GM19351 (cell line): ENCODE results near the gene MNT.
A peak's percentile ranks its signal among the peaks of the same experiment; 100 is the strongest.

ENCODE experiments used
- ATAC-seq: cut with Tn5 transposase; IDR thresholded peaks from one replicate; pipeline ENCODE4 v1.9.1; 2021; ENCODE audit warnings: mild to moderate bottlenecking, moderate library complexity; ENCODE audit not compliant: unreplicated experiment

Gene MNT

DNA sequence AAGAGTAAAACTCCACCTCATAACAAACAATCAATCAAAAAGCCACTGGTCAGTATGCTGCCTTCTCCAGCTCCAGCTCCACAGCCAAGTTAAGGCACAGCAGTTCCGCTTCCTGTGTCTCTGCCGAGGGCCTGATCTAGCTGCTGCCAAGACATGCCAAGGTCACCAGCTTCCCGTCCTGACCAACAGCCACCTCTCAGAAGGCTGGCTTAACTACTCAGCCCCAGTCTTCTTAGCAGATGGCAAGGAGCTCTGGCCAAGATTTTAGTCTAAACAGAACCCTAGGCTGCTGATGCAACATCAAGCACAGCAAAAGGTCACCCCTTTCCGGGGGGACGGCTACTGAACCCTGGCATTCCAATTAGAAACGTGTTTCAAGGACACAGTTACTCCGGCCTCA, 17.7 kb upstream of the MNT start:
- ATAC-seq, result no peak

DNA sequence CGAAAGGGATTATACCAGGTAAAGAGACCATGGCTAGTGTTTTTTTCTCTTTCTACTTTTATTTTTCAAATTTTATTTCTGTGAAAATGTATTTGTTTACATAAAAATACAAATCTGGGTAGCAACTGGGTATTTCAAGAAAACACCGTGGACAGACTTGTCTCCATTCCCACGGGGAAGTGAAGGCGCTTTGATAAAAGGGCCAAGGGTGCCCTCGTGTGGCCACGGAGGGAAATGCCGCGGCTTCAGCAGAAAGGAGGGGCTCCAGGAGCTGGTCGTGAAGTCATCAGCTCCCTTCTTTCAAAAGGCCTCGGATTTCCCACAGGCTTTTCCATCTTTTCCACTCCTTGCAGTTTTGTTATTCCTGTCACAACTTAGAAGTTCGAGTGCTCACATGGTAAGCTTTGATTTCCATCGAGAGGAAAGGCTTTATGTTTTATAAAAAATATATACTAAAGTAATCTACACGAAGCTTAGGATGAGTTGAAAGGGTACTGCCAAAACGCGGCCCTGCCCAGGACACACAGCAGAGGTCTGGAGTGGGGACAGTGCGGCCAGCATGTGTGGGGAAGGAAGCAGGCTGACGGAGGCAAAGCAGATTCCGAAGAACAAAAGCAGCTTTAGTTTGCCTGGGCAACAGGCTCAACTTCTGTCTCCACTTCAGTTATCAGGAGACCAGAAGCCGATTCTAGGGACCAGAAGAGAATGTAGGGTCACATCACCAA, 15.3 kb upstream of the MNT start:
- ATAC-seq, result no peak

DNA sequence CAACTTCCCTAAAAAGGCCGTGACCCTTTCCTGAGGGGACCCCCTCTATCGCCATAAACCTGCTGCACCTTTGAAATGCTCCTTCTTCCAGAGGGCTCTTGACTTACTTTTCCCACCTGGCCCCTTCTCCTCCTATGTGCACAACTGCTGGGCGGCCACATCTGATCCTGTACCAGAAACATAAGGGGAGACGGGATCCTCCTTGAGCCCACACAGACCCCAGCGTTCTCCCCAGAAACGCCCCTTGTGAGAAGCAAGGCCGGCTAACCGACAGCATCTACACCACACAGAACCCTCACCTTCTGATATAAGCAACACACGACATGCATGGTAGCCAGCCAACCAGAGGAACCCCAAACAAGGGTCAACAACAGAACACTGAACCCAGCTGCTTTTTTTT, 14.2 kb upstream of the MNT start:
- no peak for ATAC-seq

DNA sequence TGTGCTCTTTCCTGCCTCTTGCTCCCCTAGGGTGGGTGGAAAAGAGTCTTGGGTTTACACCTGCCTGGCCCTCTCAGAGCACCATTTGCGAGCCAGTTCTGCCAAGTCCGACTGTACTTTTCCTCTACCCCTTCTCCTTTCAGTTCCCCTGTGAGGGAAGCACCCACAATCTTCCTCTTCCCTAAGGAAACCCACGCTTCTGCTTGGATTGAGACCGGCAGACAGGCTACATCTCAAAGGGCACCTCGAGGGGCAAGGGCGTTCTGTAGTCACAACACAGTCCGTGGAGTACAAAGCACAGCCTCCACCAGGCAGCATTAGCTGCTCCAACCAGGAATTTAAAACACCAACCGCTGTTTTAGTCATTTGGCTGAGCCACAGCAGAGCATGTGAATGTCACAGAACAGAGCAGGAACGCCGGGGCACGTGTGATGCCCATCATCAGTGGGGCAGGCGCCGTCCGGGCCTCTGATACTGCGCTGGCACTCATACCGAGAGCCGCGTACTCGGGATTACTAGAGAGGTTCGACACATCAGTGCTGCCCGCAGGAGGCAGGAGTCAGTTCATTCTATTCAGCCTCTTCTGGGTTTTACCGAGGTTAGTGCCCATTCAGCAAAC, 13.7 kb upstream of the MNT start:
- ATAC-seq, result no peak

DNA sequence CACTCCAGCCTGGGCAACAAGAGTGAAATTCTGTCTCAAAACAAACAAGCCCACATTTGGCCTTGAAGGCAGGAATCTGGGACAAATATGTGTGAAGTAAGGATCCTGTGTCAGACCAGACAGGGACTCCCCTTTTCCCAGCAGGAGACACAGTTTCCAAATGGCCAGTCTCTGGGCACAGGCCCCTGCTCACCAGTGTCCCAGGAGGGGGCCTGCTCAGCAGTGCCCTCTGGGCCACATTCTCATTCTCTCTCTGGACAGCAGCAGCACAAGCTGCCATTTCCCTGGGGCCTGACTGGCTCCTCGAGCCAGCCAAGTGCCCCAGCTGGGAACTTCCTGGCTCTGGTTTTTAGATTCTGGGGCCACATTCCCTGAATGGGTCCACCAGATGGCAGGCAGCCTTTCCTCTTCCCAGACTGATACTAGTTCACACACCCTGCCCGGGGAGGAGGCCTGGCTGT, 11.7 kb upstream of the MNT start:
- ATAC-seq, result no peak

DNA sequence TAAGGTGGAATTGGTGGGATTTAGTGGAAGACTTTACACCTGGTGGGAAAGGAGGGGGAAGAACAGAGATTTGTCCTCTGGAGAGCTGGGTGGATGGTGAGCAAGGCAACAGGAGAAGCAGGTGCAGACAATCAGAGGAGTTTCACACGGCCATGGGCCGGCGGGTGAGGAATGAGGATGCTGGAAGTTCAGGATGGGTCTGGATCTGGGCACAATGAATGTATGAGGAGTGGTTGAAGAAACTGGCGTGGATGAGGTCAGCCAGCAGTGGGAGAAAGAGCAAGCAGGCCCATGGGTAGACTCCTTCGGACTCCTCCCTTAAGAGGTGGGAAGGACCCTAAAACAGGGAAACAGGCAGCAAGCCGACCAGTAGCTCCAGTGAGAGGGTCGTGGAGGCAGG, 10.1 kb upstream of the MNT start:
- no peak for ATAC-seq

DNA sequence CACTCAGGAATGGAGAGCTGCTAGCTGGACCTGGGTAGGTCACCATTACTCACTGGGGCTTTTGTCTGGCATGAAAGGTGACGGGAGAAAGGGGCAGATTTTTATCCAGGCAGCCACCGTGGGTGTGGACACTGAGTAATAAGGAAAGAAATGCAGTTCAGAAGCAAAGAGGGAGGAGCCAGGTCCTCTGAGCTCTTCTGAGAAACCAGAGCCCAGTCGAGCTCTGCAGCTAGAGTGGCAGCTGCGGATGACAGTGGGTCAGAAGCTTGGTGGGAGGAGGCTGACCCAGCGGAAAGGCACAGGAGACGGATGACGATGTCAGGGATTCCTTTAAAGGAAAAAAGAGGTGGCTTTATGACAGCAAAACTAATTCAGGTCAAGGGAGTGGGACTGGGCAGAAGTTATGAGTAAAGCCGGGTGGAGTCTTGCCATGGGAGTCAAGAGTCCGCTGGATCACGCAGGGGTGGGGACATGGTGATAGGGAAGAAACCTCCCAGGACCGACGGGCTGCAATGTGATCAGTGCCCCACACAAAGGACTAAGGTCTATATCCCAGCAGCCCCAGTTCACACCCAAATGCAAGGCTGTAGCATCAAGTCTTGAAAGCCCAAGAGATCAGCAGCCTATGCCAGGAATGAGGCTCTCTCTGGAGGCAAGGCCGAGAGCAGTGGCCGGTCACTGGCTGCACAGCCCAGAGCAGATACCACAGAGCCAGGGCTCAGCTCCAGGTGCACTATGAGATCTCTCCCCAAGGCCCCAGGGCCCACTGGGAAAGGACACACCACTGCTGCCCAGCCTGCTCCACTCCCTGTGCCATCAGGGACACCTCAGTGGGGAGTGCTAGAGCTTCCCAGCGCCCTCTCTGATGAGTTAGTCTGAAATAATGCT, 6.3 kb upstream of the MNT start:
- no peak for ATAC-seq

DNA sequence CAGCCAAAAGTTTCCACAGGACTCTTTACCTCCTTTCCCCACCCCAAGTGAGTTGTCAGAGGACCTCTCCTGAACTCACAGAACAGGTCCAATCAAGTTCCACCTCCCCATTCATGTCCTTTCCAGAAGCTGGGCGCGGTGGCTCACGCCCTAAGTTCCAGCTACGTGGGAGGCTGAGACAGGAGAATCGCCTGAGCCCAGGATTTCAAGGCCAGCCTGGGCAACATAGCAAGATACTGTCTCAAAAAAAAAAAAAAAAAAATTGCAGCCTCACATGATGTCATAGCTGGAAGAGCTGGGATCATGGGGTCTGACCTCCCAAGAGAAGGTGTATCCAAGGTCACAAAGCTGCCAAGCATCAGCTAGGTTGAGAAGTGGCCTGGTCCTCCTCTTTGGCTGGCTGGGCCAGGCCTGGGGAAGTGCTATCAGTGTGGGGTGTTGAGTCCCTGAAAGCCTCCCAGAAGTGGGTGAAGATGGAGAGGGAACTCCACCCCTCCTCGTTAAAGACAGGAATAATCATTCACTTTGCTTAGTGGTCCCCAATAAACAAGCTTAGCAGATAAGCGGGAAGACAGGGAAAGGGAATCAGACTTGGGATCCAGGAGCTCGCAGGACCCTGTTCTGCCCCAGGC, 5.5 kb upstream of the MNT start:
- no peak for ATAC-seq

DNA sequence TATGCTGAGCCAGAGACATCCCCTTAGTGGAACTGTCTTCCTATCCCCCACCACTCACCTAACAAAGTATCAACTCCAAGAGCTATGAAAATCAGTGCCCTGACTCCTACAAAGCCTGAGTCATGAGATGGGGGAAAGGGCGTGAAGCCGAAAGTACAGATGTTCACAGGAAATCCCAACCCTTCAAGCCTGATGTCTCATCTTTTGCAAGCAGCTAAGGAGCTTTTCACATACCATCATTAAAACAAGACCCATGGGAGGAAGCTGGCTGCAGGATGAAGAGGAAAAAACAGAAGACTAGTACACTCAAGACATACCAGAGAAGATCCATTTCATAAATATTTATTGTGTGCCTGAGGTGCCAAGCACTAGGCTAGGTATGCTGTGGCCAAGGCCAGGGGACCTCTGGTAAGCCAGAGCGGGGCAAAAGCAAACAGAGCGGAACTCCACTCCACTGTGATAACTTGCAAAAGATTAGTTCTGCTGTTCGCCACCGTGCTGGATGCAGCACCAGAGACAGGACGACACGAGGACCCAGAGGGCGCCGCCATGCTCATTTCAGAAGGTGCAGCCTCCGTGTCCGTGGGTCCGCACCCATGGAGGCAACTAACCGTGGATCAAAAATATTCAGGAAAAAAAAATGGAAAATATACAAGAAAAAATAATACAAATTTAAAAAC, 4.5 kb upstream of the MNT start:
- no peak for ATAC-seq

DNA sequence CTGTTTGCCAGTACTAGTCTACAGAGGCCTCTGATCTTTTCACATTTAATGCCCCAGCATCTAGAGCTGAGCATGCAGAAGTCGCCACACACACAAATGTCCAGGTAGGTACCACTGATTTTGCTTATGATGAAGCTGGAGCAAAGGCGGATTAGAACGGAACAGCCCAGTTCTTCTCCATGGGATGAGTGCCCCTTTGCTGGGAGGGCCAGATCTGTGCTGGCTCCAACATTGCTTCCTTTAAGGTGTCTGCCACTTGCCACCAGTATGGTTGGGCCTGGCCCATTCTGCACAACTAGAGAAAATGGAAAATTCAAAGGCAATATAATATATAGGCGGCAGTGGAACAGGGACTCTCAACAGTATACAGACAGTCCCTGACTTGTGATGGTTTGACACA, 2.2 kb upstream of the MNT start:
- ATAC-seq, result no peak

DNA sequence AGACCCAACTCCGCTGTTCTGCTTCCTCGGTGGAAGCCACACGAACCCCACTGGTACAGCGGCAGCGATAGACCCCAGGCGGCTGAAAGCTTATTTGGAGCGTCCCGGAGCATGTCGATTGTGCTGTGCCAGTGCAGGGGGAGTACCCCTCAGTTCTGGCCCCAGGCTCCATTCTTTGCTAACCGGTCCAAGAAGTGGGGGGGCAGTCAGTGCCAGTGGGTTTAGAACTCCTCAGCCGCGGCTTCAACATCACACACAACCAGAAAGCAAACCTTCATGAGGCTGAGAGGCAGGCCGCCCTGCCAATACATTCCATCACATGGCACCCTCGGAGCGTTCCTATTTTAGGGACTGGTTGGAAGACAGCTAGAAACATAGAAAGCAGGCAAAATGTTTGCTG, 1.7 kb upstream of the MNT start:
- ATAC-seq, result no peak

DNA sequence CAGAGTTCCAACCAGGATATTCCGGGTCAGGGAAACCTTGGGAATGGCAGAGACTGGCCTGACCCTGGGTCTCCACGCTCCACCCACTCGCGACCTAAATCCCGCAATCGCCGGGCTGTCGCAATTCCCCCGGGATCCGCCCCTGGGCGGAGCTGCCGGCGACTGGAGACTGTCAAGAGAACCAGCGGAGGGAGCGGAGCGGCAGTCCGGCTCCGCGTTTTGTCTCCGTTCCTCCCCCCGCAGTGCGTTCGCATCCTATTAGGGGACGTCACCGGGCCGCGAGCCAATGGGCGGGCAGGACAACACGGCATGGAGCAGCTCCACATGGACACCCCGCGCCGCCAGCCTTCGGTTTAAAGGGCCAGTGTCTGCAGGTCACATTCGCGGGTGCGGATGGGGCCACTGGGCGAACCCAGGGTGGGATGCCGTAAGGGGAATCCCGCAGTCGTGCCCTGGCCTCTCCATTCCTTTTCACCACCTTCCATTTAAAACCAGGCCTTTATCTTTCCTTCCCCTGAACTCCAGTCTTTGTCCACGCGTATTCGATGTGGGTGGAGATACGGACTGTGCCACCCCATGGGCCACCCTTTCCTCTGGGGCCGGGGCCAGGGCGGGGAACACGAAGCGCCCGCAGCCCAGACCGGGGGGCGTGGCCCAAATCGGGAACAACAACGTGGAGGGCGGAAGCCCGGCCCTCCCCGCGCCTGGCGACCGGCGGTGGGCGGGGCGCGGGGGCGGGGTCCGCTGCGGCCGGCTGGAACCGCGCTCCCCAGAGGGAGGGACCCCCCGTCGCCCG, 764 bp upstream of the MNT start:
- ATAC-seq, result peak; percentile 53

DNA sequence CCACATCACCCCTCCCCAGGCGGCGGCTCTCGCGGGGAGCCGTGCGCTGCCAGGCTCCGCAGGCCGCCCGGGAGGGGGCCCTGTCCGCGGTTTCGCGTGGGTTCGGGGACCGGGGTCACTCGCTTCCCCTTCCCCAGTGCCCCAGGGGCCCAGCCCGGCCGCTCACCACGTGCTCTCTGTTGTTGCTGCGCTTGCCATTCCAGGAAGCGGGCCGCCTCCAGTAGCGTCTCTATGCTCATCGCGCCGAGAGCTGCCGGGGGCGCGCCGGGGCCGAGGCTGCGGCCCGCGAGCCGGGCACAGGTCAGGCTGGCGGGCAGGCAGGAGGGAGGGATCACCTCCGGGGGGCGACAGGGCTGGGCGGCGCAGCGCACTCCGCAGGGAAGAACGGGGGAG, 390 bp downstream of the MNT start:
- ATAC-seq, result no peak

DNA sequence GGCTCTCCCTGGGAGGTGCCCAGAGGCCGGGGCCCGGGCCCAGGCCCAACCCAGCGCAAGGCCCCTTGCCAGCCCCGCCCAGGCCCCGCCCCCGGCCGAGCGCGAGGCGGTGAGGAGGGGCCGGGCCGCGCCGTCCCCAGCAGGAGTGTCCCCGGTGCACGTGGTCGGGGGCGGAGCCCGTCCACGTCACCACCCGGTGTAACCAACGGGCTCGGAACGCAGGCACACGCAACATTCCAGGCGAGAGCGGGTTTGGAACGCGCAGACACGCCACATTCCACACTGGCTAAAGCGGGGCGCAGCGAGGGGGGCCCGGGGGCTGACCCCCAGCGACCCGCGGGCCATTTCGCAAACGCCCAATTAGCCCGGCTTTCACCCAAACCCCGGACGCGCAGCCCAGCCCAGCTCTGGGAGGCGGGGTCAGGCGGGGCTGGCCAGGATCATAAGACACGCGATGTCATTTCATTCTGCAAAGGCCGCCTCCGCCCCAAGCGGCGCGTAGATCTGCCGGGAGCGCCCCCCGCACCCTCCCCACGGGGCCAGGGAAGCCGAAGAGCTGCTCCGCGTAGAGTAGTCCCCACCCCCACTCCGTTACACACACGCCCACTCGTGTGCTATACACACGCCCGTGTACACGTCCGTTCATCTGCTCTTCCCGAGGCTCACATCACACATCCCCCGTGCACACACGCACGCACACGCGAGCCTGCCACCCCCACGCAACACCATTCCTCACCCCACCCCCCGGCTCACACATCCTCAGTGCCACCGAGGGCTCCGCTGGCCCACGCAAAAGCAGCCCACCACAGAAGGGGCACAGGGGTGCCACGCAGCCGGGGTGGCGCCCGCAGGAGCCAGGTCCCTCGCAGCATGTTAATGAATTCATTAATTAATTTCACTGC, 1.0 kb downstream of the MNT start:
- peak; percentile 45 for ATAC-seq

DNA sequence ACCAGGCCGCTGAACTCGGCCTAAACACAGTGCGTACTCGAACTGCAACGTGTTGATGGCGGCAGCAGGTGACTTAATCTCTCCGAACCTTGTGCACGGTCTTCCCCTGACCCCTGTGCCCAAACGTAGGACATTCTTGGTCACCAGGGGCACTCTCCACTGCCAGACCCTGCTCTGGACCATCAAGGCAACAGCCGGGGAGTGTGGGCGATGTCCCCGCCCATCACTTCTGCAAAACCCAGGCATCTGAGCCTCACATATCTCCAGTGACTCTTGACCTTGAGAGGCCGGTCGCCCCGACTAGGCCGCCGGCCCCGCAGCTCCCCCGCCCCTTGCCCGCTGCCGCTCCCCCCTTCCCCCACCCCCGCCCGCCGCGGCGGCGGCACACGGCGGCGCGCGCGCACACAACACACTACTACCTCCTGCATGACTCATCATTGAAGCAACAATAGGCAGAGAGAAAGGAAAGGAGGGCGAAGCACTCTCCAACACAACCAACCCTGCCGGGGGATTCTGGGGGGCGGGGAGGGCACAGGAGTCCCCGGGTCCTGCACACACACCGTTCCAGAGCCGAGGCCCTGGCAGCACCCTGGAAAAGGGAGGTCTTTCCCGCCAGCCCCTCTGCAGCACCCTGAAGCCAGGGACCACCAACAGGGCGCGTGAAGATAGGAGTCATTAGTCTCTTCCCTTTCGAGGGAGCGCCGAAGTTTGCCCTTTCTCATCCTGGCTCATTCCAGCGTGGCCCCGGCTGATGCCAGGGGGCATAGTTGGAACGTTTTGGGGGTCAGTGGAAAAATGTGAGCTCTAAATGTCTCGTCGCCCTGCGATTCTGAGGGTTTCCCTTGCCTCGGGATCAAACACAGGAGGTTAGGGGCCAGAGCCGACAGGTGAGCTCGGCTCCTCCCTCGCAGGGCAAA, 1.9 kb downstream of the MNT start:
- no peak for ATAC-seq

DNA sequence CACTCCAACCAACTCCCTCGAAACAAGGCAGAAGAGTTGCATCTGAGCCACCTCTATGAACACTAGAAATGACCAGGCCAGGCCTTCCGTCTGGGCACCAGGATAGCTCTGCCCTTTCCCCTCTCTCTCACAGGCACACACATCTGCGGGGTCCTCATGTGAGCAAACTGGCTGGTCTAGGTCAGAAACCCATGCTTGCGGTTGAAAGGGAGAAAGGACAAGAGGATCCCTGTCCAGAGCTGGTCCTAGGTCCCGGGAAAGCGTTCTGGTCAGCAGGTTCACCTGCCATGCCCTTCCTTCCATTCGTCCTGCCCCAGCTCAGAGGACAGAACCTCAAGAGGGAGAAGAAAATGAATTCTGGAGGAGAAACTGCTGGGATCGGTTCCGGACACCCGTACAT, 2.7 kb downstream of the MNT start:
- ATAC-seq, result no peak

DNA sequence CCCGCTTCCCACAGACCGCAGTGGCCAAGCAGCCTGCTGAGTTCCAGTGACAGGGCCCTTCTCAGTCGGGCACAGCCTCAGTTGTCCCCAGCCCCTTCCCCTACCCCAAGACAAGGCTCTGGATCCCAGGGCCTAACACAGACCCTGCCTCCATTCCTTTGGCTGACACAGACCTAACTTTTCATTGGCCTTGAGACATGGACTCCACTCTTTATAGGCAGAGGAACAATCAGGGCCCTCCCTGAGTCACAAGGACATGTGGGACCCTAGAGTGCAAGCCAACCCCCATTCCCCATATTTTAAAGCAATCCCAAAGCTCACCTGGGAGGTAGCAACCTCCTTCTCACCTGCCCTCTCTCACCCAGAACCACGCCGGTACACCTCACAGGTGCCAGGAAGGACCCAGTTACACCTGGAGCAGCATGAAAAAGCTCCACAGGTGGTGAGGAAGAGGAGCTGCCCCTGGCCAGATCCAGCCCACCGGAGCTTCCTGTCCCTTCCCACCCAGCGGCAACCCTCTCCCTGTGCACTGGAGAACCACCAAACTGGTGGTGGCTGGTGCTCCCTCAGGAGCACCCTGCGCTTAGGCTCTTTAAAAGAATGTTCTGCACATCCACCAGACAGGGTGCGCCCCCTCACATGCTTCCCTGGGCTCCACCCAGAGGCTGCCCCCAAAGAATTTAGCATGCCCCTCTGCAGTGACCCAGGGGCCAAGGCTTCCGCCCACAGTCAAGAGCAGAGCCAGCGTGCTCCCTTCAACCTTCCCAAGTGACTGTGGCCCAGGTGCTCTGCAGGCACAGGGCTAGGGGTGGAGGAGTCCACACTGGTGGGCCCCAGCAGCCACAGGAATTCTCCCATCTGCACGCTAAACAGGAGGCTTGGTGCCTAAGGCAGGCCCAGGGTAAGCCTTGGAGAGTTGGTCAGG, 3.4 kb downstream of the MNT start:
- ATAC-seq, result no peak
